SK-N-MC (cell line): ENCODE results near the gene SRD5A2.

Source experiments
- EZH2 ChIP-seq: fragments of 200-600 bp; sonication (generic); IDR thresholded peaks from one replicate; pipeline ENCODE4 v1.6.1; 2017; ENCODE audit warnings: antibody characterized with exemption
- FOXP2 ChIP-seq: optimal IDR thresholded peaks from 2 replicates; pipeline ENCODE3; 2011; ENCODE audit warnings: mild to moderate bottlenecking, moderate library complexity; ENCODE audit not compliant: insufficient read depth; ENCODE audit errors: extremely low read length, control extremely low read depth
- POLR2AphosphoS5 ChIP-seq: IDR thresholded peaks from 2 replicates; pipeline ENCODE4 v1.6.1; 2012; ENCODE audit warnings: mild to moderate bottlenecking, low read depth, low read length, borderline replicate concordance

DNA sequence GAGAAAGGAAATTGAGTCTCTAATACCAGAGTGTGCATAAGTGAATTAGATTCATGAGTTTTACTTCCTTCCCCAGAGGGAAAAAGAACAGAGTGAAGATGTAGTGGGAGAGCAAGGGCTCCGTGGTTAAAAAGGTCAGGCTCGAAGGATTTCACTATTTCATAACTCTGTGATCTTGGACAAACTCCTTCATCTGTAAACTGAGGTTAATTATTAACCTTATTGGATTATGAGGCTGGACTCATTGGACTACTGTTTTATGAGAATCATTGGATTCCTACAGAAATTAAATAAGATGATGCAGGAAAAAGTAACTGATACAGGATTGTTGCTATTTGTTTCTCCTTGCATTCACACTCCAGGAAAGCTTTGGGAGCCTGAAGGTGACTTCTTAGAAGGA, 45.0 kb downstream of the SRD5A2 start:
- TF ChIP-seq POLR2AphosphoS5 = no peak
- no peak for TF ChIP-seq EZH2
- no peak for TF ChIP-seq FOXP2
